Metanephros (tissue), 2 donors: ENCODE measurements around the gene NPIPA1. TPM values are rescaled to one million over a fixed set of nuclear protein-coding genes. Genes with fewer than 3 reads are reported as not detected.

Source experiments
- small RNA-seq: library from RNA; depleted of rRNA; stranded (forward); fragments of <200 nt; gene quantifications from one replicate; pipeline ENCODE3, GENCODE V24; 2014; ENCODE audit warnings: low replicate concordance
- total RNA-seq: library from RNA; depleted of rRNA; stranded (reverse); fragments of >200 nt; gene quantifications from one replicate; pipeline ENCODE4 v1.2.3, GENCODE V29; 2014

The NPIPA1 gene
- 71.2 TPM for total RNA-seq

GRCh38 chr16:14937143-14937542, at the start of gene NPIPA1:
Gene NPIPA1 (plus strand): TSS chr16:14937443. CDS start chr16:14937443, 0 bp downstream.

DNA sequence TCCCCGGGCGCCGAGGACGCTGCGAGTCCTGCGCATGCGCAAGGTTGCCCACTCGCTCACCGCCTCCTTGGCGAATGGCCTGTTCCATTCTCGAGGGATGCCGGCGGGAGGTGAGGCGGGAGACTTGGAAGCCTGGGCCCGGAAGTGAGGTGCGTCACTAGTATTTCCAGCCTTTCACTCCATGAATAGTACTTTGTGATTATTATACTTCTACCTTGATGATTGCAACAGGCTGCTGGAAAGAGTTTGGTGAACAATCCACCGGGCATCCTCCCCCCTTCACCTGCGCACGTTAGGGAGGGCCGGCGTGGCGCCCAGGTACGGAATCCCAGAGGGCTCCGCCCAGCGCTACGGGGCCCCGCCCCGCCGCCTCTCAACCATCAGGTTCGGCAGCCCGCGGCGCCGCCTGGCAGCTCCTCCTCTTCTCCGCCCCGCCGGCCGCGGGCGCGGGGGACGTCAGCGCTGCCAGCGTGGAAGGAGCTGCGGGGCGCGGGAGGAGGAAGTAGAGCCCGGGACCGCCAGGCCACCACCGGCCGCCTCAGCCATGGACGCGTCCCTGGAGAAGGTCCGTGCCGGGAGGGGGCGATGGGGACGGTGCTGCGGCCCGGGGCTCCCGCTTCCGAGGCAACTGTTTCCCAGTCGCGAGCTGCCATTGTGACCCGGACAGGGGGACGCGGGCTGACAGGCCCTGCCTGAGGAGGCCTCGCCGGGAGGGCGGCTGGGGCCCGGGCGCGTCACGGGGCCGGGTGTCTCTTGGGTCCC, 37.6 kb downstream of the NPIPA1 start, which contains the start of gene PDXDC1:
PDXDC1 (plus strand) TSS at position 371 of the 762 bp plus-strand sequence; CDS start at position 545, 174 bp downstream.

Small RNA genes within 50 kb of the gene (small RNA-seq; reads per million reads assigned to genes)
- gene AC138932.4 (not detected), gene MIR3180-1 (not detected), gene MIR3670-1 (not detected), gene MIR6511A1 (not detected), gene MIR6770-1 (not detected), gene RF00019 (not detected)

Other genes starting within 250 kb of the NPIPA1 start
- gene PLA2G10, start 243.1 kb upstream of the NPIPA1 start, total RNA-seq: not detected
- 1.1 TPM for gene NPIPA3, start 234.0 kb upstream of the NPIPA1 start, total RNA-seq
- not detected for gene NPIPA2, start 194.9 kb upstream of the NPIPA1 start, total RNA-seq
- 63.9 TPM for gene NOMO1, start 103.7 kb upstream of the NPIPA1 start, total RNA-seq
- gene PDXDC1, start 37.6 kb downstream of the NPIPA1 start, total RNA-seq: 85.0 TPM
- 41.2 TPM for gene NTAN1, start 118.6 kb downstream of the NPIPA1 start, total RNA-seq
- 34.3 TPM for gene RRN3, start 156.8 kb downstream of the NPIPA1 start, total RNA-seq